ENCODE data around the gene NPFF. TPM values are rescaled to one million over a fixed set of nuclear protein-coding genes. Genes with fewer than 3 reads are reported as not detected.
"Not testable (repeated sequence)": the region's sequence is repeated elsewhere in the genome, so short reads cannot be mapped to it uniquely, and the experiment has no call there.

Gene NPFF
- total RNA-seq, 1 experiment from 2014 or later, result not detected

- DNase-seq (ENCODE audit: low read depth), result no peak
Observed at GRCh38 chr12:53496752-53497032, 10.6 kb downstream of the NPFF start.

- DNase-seq (ENCODE audit: low read depth), result peak; percentile 29
Observed at GRCh38 chr12:53495903-53496751, 11.2 kb downstream of the NPFF start.

GRCh38 chr12:53493610-53494391, 13.5 kb downstream of the NPFF start:
- DNase-seq (ENCODE audit: low read depth), result no peak

- DNase-seq (ENCODE audit: low read depth), result peak; percentile 94
Observed at GRCh38 chr12:53492830-53493609, 14.3 kb downstream of the NPFF start.

GRCh38 chr12:53492188-53492587, 15.1 kb downstream of the NPFF start:
- DNase-seq (ENCODE audit: low read depth), result no peak

- DNase-seq (ENCODE audit: low read depth), result no peak
Observed at GRCh38 chr12:53489242-53489864, 17.9 kb downstream of the NPFF start.

GRCh38 chr12:53486736-53487487, 20.4 kb downstream of the NPFF start:
- no peak for DNase-seq (ENCODE audit: low read depth)

GRCh38 chr12:53485955-53486735, 21.1 kb downstream of the NPFF start:
- DNase-seq (ENCODE audit: low read depth), result no peak

- no peak for DNase-seq (ENCODE audit: low read depth)
Observed at GRCh38 chr12:53484686-53485575, 22.4 kb downstream of the NPFF start.

GRCh38 chr12:53483979-53484377, 23.3 kb downstream of the NPFF start:
- no peak for DNase-seq (ENCODE audit: low read depth)

GRCh38 chr12:53483225-53483978, 23.9 kb downstream of the NPFF start:
- no peak for DNase-seq (ENCODE audit: low read depth)

GRCh38 chr12:53482626-53483168, 24.6 kb downstream of the NPFF start:
- DNase-seq (ENCODE audit: low read depth), result no peak

GRCh38 chr12:53481939-53482586, 25.2 kb downstream of the NPFF start:
- peak; percentile 36 for DNase-seq (ENCODE audit: low read depth)

- not testable (repeated sequence) for DNase-seq (ENCODE audit: low read depth)
Observed at GRCh38 chr12:53481458-53481857, 25.8 kb downstream of the NPFF start.

GRCh38 chr12:53480491-53481442, 26.5 kb downstream of the NPFF start:
- no peak for DNase-seq (ENCODE audit: low read depth)

- no peak for DNase-seq (ENCODE audit: low read depth)
Observed at GRCh38 chr12:53479331-53479730, 28.0 kb downstream of the NPFF start.

- DNase-seq (ENCODE audit: low read depth), result no peak
Observed at GRCh38 chr12:53478865-53479264, 28.4 kb downstream of the NPFF start.

Data from Daoy (cell line).